Suprapubic skin (tissue), 4 donors: Measurements from ENCODE around the gene TEAD1. TPM values are rescaled to one million over a fixed set of nuclear protein-coding genes. Genes with fewer than 3 reads are reported as not detected.

Experiments
- DNase-seq, 2 donors: peaks; one replicate each; pipeline ENCODE4 v3.0.0-alpha.2; 2019; ENCODE audit warnings: low spot score in 2 of 2
- H3K27ac ChIP-seq: fragments of 200-600 bp; sonication (generic); one replicate; pipeline ENCODE4 v1.5.1; 2019
- H3K27me3 ChIP-seq: fragments of 200-600 bp; sonication (generic); one replicate; pipeline ENCODE4 v1.5.1; 2019
- H3K36me3 ChIP-seq: fragments of 200-600 bp; sonication (generic); one replicate; pipeline ENCODE4 v1.5.1; 2019
- H3K4me1 ChIP-seq: fragments of 200-600 bp; sonication (generic); one replicate; pipeline ENCODE4 v1.5.1; 2019
- H3K4me3 ChIP-seq: fragments of 200-600 bp; sonication (generic); one replicate; pipeline ENCODE4 v1.5.1; 2019; ENCODE audit warnings: mild to moderate bottlenecking
- H3K9me3 ChIP-seq: fragments of 200-600 bp; sonication (generic); one replicate; pipeline ENCODE4 v1.5.1; 2019
- EP300 ChIP-seq: sonication (generic); formaldehyde crosslinking; IDR thresholded peaks from one replicate; pipeline ENCODE4 v1.6.1; 2017; ENCODE audit warnings: antibody characterized with exemption
- POLR2A ChIP-seq, 2 donors: fragments of 450-650 bp; IDR thresholded peaks; one replicate each; pipeline ENCODE4 v1.6.1; 2017; ENCODE audit warnings: antibody characterized with exemption in 2 of 2, mild to moderate bottlenecking in 2 of 2, moderate library complexity in 2 of 2
- POLR2AphosphoS5 ChIP-seq, 3 donors: sonication (generic); formaldehyde crosslinking; IDR thresholded peaks; one replicate each; pipeline ENCODE4 v1.6.1; 2017; ENCODE audit warnings: antibody characterized with exemption in 3 of 3
- WGBS: methylation state at CpG from one replicate; pipeline ENCODE4 v1.1.5; 2018; 5-methylcytosine and 5-hydroxymethylcytosine counted together
- total RNA-seq, 4 donors: library from RNA; depleted of rRNA; stranded (reverse); fragments of >200 nt; gene quantifications; one replicate each; pipeline ENCODE4 v1.1.0, GENCODE V29; 2016
- TF ChIP-seq, protein P1 (sequence below), 2 donors: fragments of 200-600 bp in 1 of 2; fragments of 450-650 bp in 1 of 2; sonication (generic) in 1 of 2; IDR thresholded peaks; one replicate each; pipeline ENCODE4 v1.5.1; 2016 to 2019; ENCODE audit warnings: antibody characterized with exemption in 2 of 2, mild to moderate bottlenecking in 1 of 2, moderate library complexity in 1 of 2

The TEAD1 gene
- total RNA-seq, 4 donors from 2014 or later, result 60.3 to 84.8 (median 72.4) TPM

DNA sequence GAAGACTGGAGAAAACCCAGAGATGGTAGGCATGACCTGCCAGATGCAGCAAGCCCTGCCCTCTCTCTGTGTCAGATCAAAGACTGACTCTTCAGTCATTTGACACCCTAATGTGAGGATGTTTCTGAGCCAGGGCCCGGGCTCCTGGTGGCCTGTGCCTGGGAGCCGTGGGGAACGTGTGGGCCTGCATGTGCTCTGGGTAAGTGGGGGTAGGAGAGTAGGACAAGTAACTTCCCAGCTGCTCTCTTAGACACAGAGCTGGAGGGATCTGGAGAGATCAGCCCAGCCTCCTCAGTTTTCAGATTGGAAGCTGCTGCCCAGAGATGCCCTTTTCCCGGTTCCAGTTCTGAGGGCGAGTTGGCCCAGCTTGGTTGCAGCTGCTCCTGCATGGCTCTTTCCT is 110.8 kb downstream of the TEAD1 start:
- TF ChIP-seq, protein P1, sequence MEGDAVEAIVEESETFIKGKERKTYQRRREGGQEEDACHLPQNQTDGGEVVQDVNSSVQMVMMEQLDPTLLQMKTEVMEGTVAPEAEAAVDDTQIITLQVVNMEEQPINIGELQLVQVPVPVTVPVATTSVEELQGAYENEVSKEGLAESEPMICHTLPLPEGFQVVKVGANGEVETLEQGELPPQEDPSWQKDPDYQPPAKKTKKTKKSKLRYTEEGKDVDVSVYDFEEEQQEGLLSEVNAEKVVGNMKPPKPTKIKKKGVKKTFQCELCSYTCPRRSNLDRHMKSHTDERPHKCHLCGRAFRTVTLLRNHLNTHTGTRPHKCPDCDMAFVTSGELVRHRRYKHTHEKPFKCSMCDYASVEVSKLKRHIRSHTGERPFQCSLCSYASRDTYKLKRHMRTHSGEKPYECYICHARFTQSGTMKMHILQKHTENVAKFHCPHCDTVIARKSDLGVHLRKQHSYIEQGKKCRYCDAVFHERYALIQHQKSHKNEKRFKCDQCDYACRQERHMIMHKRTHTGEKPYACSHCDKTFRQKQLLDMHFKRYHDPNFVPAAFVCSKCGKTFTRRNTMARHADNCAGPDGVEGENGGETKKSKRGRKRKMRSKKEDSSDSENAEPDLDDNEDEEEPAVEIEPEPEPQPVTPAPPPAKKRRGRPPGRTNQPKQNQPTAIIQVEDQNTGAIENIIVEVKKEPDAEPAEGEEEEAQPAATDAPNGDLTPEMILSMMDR (IDR thresholded peaks at IDR 0.05), result no peak
- no peak overlapping the region for H3K4me3 ChIP-seq
- DNase-seq, result no peak
- no peaks in the 10 kb centered on the region for H3K27me3 ChIP-seq
- 90% methylated on average over 2 of the region's 5 CpGs for WGBS
- H3K4me1 ChIP-seq, result no peaks in the 10 kb centered on the region
- H3K9me3 ChIP-seq, result no peaks in the 10 kb centered on the region
- H3K27ac ChIP-seq, result no peak overlapping the region
- no peaks in the 10 kb centered on the region for H3K36me3 ChIP-seq

DNA sequence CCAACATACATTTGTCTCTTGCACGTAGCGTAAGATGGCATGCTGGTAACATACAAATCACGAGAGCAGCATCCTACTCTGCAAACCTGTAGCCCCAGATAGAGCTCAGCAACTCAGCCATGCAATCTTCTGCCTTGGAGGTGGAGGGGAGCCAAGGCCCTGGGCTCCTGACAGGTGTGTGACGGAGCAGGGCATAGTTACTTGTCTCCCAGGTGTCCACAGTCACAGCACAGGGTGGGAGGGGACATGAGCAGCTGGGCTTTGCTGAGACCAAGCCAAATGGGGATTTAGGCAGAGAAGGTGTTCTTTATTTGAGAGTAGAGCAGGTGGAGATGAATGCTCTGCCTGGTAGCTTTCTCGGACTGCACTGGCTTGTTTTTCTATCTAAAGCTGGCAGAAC is 111.7 kb downstream of the TEAD1 start:
- Histone ChIP-seq H3K4me1 (no peaks in the 10 kb centered on the region), H3K36me3 (no peaks in the 10 kb centered on the region), H3K9me3 (no peaks in the 10 kb centered on the region), H3K27ac (no peak overlapping the region), H3K4me3 (no peak overlapping the region), H3K27me3 (no peaks in the 10 kb centered on the region)
- no peak for TF ChIP-seq EP300
- TF ChIP-seq POLR2AphosphoS5 (IDR thresholded peaks at IDR 0.05), result no peak
- TF ChIP-seq, protein P1 (IDR thresholded peaks at IDR 0.05), result no peak
- TF ChIP-seq POLR2A (IDR thresholded peaks at IDR 0.05), result no peak
- WGBS, result 87% methylated on average over 5 of the region's 5 CpGs
- no peak for DNase-seq

DNA sequence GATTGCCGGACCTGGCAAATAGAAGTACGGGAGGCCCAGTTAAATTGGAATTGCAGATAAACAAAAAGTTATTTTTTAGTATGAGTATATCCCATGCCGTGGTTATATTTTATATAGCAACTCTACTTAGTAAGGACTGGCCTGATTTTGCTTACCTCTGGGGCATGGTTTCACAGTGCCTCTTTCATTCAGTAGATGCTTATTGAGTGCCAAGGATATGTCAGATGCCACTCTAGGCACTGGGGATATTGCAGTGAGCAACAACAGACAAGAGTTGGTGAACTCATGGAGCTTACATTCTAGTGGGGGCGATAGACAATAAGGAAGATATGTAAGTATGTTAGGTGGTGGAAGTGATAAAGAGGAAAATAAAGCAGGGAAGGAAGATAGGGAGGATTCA is 112.2 kb downstream of the TEAD1 start:
- no peaks in the 10 kb centered on the region for H3K4me1 ChIP-seq
- no peaks in the 10 kb centered on the region for H3K36me3 ChIP-seq
- no peak overlapping the region for H3K27ac ChIP-seq
- WGBS, result 87% methylated on average over 4 of the region's 4 CpGs
- no peak overlapping the region for H3K4me3 ChIP-seq
- no peaks in the 10 kb centered on the region for H3K27me3 ChIP-seq
- H3K9me3 ChIP-seq, result no peaks in the 10 kb centered on the region
- no peak for DNase-seq
- TF ChIP-seq, protein P1 (IDR thresholded peaks at IDR 0.05), result no peak

DNA sequence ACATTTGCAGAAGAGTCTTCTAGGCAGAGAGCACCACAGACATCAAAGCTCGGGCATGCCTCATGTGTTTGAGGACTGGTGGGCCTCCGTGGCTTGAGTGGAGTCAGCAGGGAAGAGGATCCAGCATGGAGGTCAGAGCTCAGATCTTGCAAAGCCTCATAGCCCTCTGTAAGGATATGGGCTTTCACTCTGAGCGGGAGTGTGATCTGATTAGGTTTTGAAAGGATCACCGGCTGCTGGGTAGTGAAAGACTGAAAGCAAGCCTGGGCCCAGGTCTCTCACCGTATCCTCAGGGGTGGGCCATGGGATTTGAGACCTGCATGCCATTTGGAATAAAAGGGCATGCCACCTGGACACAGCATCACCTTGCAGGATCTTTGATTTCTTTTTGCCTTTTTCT is 112.7 kb downstream of the TEAD1 start:
- no peak overlapping the region for H3K27ac ChIP-seq
- 85% methylated on average over 5 of the region's 5 CpGs for WGBS
- no peaks in the 10 kb centered on the region for H3K9me3 ChIP-seq
- H3K4me3 ChIP-seq, result no peak overlapping the region
- no peaks in the 10 kb centered on the region for H3K27me3 ChIP-seq
- TF ChIP-seq EP300, result no peak
- no peak for TF ChIP-seq POLR2A (IDR thresholded peaks at IDR 0.05)
- no peak for TF ChIP-seq POLR2AphosphoS5 (IDR thresholded peaks at IDR 0.05)
- peaks cover under 1% of the 10 kb centered on the region for H3K4me1 ChIP-seq
- DNase-seq, result no peak
- H3K36me3 ChIP-seq, result no peaks in the 10 kb centered on the region

DNA sequence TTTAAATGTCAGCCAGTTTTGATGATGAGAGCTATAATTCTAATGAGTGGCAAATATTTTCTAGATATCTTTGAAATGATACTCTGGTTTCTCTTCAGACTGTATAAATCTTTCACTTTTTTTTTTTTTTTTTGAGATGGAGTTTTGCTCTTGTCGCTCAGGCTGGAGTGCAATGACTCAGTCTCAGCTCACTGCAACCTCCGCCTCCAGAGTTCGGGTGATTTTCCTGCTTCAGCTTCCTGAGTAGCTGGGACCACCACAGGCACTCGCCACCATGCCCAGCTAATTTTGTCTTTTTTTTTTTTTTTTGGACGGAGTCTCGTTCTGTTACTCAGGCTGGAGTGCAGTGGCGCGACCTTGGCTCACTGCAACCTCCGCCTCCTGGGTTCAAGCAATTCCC is 113.6 kb downstream of the TEAD1 start:
- no peak for DNase-seq
- H3K27me3 ChIP-seq, result no peaks in the 10 kb centered on the region
- WGBS, result 70% methylated on average over 9 of the region's 9 CpGs
- no peaks in the 10 kb centered on the region for H3K9me3 ChIP-seq
- H3K27ac ChIP-seq, result no peak overlapping the region
- H3K4me3 ChIP-seq, result no peak overlapping the region
- H3K4me1 ChIP-seq, result peaks cover 2% of the 10 kb centered on the region
- no peaks in the 10 kb centered on the region for H3K36me3 ChIP-seq
- TF ChIP-seq POLR2AphosphoS5 (IDR thresholded peaks at IDR 0.05), result no peak
- no peak for TF ChIP-seq EP300
- TF ChIP-seq, protein P1 (IDR thresholded peaks at IDR 0.05), result no peak
- TF ChIP-seq POLR2A (IDR thresholded peaks at IDR 0.05), result no peak

DNA sequence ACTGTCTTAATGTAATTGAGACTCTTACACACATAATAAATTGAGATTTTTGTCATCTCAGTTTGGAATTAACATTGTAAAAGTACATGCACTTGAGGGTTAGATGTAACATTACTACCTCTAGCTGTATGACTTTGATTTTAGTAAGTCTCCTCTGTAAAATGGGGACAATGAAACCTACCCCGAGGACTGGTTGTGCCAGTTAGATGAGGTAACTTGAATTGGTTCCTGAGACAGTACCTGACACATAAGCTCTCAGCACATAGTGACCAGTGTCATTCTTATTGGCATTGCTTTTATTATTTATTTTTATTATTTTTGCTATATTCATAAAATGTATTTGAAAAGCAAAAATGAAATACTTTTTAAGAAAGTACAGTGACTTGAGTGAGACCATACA is 114.8 kb downstream of the TEAD1 start:
- Histone ChIP-seq H3K36me3 (no peaks in the 10 kb centered on the region), H3K4me3 (no peak overlapping the region), H3K4me1 (peaks cover 2% of the 10 kb centered on the region), H3K27ac (no peak overlapping the region), H3K27me3 (no peaks in the 10 kb centered on the region), H3K9me3 (no peaks in the 10 kb centered on the region)
- TF ChIP-seq POLR2AphosphoS5 (IDR thresholded peaks at IDR 0.05) (no peak), POLR2A (IDR thresholded peaks at IDR 0.05) (no peak), EP300 (no peak)
- TF ChIP-seq, protein P1 (IDR thresholded peaks at IDR 0.05), result no peak
- 67% methylated on average over 1 of the region's 1 CpG for WGBS
- no peak for DNase-seq
